Fibroblast of the aortic adventitia (primary cell): ENCODE data around the gene SFTPA2. TPM values are rescaled to one million over a fixed set of nuclear protein-coding genes. Genes with fewer than 3 reads are reported as not detected.
"Not testable (repeated sequence)": the region's sequence is repeated elsewhere in the genome, so short reads cannot be mapped to it uniquely, and the experiment has no call there.

Experiments used
- DNase-seq: peaks from one replicate; pipeline ENCODE4 v3.0.0-alpha.2; 2010; ENCODE audit warnings: low read depth
- H3K4me3 ChIP-seq: 2 replicates; pipeline ENCODE4 v1.5.1; 2011; ENCODE audit warnings: low read depth, mild to moderate bottlenecking, control low read depth, low read length, moderate library complexity
- CTCF ChIP-seq: IDR thresholded peaks from 2 replicates; pipeline ENCODE4 v1.5.1; 2011; ENCODE audit warnings: mild to moderate bottlenecking, low read length, control low read depth, inconsistent platforms; ENCODE audit not compliant: insufficient read depth
- total RNA-seq: library from RNA; depleted of rRNA; stranded (reverse); fragments of >200 nt; gene quantifications from 2 replicates; pipeline ENCODE4 v1.2.3, GENCODE V29; 2012; ENCODE audit warnings: low replicate concordance

SFTPA2 gene
- total RNA-seq, 1 donor, result not detected

GRCh38 chr10:79559726-79560125 lies 481 bp downstream of the SFTPA2 start:
- peak; percentile 6 for DNase-seq
- H3K4me3 ChIP-seq, result no peak overlapping the region
- TF ChIP-seq CTCF, result no peak

GRCh38 chr10:79556961-79557360 lies 3.2 kb downstream of the SFTPA2 start:
- not testable (repeated sequence) for H3K4me3 ChIP-seq, DNase-seq

GRCh38 chr10:79555354-79556309 lies 4.6 kb downstream of the SFTPA2 start:
- DNase-seq, result no peak
- H3K4me3 ChIP-seq, result no peak overlapping the region
- TF ChIP-seq CTCF, result no peak

GRCh38 chr10:79552143-79552542 lies 8.1 kb downstream of the SFTPA2 start:
- no peak for DNase-seq
- no peak overlapping the region for H3K4me3 ChIP-seq
- no peak for TF ChIP-seq CTCF

- no peak for DNase-seq
- H3K4me3 ChIP-seq, result no peak overlapping the region
- TF ChIP-seq CTCF, result no peak
Observed at GRCh38 chr10:79547973-79548372, 12.2 kb downstream of the SFTPA2 start.

GRCh38 chr10:79547128-79547527 lies 13.1 kb downstream of the SFTPA2 start:
- not testable (repeated sequence) for H3K4me3 ChIP-seq, DNase-seq

- DNase-seq, H3K4me3 ChIP-seq: not testable (repeated sequence)
Observed at GRCh38 chr10:79544926-79545659, 15.1 kb downstream of the SFTPA2 start.

GRCh38 chr10:79544408-79544807 lies 15.8 kb downstream of the SFTPA2 start:
- not testable (repeated sequence) for H3K4me3 ChIP-seq, DNase-seq

- no peak for DNase-seq
- H3K4me3 ChIP-seq, result no peak overlapping the region
- no peak for TF ChIP-seq CTCF
Observed at GRCh38 chr10:79542626-79543025, 17.6 kb downstream of the SFTPA2 start.

GRCh38 chr10:79540930-79541329 lies 19.3 kb downstream of the SFTPA2 start:
- not testable (repeated sequence) for DNase-seq, H3K4me3 ChIP-seq

- DNase-seq, result not testable (repeated sequence)
Observed at GRCh38 chr10:79538311-79538710, 21.9 kb downstream of the SFTPA2 start.

GRCh38 chr10:79533903-79534175 lies 26.4 kb downstream of the SFTPA2 start:
- H3K4me3 ChIP-seq, DNase-seq: not testable (repeated sequence)

More at GRCh38 chr10:79538311-79538710, 21.9 kb downstream of the SFTPA2 start:
- H3K4me3 ChIP-seq, result not testable (repeated sequence)
